Measurements from ENCODE around the gene TMEM178A.

The TMEM178A gene

GRCh38 chr2:39733070-39733674 lies 67.5 kb downstream of the TMEM178A start:
- no peak overlapping the region for H3K4me3 ChIP-seq (ENCODE audit: low read depth, low read length)
- no peak for TF ChIP-seq CTCF (IDR thresholded peaks at IDR 0.05; ENCODE audit: control insufficient read depth, extremely low read depth, insufficient read depth)
- no peak for DNase-seq (ENCODE audit: low read depth)

- DNase-seq (ENCODE audit: low read depth) = no peak
- no peak overlapping the region for H3K4me3 ChIP-seq (ENCODE audit: low read depth, low read length)
- no peak for TF ChIP-seq CTCF (IDR thresholded peaks at IDR 0.05; ENCODE audit: control insufficient read depth, extremely low read depth, insufficient read depth)
These were observed 68.7 kb downstream of the TMEM178A start for GRCh38 chr2:39734445-39734844.

GRCh38 chr2:39735648-39736047 lies 69.9 kb downstream of the TMEM178A start:
- no peak for DNase-seq (ENCODE audit: low read depth)
- TF ChIP-seq CTCF (IDR thresholded peaks at IDR 0.05; ENCODE audit: control insufficient read depth, extremely low read depth, insufficient read depth) = no peak
- no peak overlapping the region for H3K4me3 ChIP-seq (ENCODE audit: low read depth, low read length)

GRCh38 chr2:39736640-39737039 lies 70.9 kb downstream of the TMEM178A start:
- TF ChIP-seq CTCF (IDR thresholded peaks at IDR 0.05; ENCODE audit: control insufficient read depth, extremely low read depth, insufficient read depth) = no peak
- no peak for DNase-seq (ENCODE audit: low read depth)
- no peak overlapping the region for H3K4me3 ChIP-seq (ENCODE audit: low read depth, low read length)

- no peak for TF ChIP-seq CTCF (IDR thresholded peaks at IDR 0.05; ENCODE audit: control insufficient read depth, extremely low read depth, insufficient read depth)
- no peak overlapping the region for H3K4me3 ChIP-seq (ENCODE audit: low read depth, low read length)
- DNase-seq (ENCODE audit: low read depth) = no peak
These were observed 71.9 kb downstream of the TMEM178A start for GRCh38 chr2:39737661-39738060.

GRCh38 chr2:39738936-39739335 lies 73.2 kb downstream of the TMEM178A start:
- no peak overlapping the region for H3K4me3 ChIP-seq (ENCODE audit: low read depth, low read length)
- TF ChIP-seq CTCF (IDR thresholded peaks at IDR 0.05; ENCODE audit: control insufficient read depth, extremely low read depth, insufficient read depth) = no peak
- DNase-seq (ENCODE audit: low read depth) = no peak

- no peak for TF ChIP-seq CTCF (IDR thresholded peaks at IDR 0.05; ENCODE audit: control insufficient read depth, extremely low read depth, insufficient read depth)
- no peak overlapping the region for H3K4me3 ChIP-seq (ENCODE audit: low read depth, low read length)
- no peak for DNase-seq (ENCODE audit: low read depth)
These were observed 73.7 kb downstream of the TMEM178A start for GRCh38 chr2:39739386-39739785.

Data from LNCaP clone FGC (cell line).